HG02981 (cell line): ENCODE results near the gene COPG2.

ENCODE experiments used
- ATAC-seq: cut with Tn5 transposase; IDR thresholded peaks from one replicate; pipeline ENCODE4 v1.9.1; 2021; ENCODE audit warnings: mild to moderate bottlenecking, moderate library complexity; ENCODE audit not compliant: unreplicated experiment

The COPG2 gene

DNA sequence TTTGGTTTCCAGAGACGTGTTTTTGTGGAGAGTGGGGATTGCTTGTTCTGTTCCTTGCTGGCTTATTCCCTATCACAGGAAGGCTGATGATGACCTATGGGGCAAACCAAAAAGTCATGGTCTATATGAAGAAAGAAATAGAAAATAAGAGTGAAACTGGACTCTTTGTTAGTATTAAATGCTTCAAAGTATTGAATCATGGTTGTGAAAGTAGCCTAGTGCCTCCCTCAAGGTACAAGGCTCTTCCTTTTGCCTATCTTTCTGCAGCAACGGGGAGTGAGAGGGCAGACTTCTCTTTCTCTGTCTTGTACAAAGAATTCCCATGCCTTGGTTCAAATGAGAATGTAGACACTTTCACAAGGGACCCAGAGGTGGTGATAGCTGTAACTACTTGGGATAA lies 167.6 kb downstream of the COPG2 start:
- ATAC-seq = no peak

DNA sequence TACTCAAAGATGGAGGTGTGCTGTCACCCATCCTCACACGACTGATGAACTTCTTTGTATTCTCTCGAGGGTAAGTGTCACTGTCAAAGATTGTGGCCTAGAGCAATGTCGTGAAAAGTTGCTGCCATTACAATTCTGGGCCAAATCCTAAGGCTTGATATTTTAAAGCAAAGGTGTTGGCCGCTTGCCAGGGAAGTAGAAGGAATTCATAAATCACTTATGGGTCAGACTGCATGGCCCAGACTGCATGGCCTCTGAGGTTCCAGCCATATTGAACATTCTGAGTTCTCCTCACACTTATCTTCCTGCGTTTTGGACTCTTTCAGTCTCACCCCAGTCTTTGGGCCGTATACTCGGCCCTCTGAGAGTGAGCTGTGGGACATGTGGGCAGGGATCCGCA lies 168.1 kb downstream of the COPG2 start:
- no peak for ATAC-seq

DNA sequence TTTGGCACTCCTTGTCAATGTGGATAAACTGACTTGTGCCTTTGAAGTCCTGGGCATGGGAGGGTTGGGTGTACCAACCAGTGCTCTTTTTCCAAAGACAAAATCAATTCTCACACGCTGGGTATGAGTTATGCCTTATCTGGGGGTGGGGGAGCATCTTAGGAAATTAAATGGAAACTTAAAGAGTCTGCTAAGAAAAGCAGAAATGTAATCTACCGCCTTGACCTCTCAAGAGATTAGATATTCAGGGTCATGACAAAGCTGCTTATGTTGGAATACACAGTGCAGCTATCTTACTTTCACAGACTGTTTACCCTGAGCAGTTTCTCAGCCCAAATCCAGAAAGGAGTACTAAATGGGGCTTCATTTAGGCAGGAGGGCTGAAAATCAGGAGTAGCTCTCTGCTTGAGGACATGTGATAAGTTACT lies 174.1 kb downstream of the COPG2 start:
- ATAC-seq = no peak

DNA sequence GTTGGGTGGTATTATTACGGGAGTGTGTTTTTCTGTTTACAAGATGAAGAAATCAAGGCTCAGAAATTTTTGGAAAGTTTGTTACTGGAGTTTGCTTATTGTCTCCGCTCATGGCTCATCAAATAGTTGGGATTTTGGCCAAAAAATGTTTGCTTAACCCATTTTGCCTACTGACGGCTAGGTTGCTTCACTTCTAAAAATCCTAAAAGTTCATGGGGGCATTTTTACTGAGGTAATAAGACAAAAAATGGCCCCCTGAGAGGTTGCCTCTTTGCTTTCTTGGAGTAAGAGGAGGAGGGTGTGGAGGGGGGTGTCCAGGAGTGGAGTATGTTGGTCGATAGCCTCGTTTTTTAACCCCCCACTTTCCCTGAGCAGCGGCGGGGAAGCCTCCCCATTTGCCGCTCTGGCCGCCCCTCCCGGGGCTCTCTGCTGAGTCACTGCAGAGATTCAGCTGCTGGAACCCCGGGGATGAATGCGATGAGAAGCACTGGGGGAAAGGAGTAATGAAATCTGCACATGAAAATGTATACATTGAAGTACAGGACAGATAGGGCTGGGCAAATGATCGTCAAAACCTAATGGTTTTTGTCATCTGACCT lies 175.2 kb downstream of the COPG2 start:
- no peak for ATAC-seq

- no peak for ATAC-seq
These were observed 175.8 kb downstream of the COPG2 start for GRCh38 chr7:130492523-130493274.

DNA sequence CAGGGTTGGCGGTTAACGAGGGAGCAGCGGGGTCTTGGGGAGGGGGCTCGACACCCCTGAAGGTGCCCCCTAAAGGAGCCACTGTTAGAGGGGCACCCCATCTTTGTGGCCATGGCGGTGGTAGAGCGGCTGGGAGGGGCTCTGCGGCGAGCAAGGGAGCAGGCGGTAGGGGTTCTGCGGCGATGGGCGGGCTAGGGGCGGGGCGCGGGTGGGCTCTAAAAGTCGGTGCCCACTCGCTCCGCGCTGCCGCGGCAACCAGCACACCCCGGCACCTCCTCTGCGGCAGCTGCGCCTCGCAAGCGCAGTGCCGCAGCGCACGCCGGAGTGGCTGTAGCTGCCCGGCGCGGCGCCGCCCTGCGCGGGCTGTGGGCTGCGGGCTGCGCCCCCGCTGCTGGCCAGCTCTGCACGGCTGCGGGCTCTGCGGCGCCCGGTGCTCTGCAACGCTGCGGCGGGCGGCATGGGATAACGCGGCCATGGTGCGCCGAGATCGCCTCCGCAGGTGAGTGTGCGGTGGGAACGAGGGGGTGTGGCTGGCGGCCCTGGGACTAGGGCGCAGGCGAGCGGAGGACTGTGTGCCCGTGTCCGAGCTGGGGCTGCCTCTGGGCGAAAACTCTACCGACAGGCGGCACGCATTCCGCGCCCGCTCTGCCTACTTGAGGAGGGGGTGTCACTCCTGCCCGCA lies 176.6 kb downstream of the COPG2 start, which contains the start of gene MEST:
MEST (plus strand) TSS at position 245 of the 682 bp plus-strand sequence; CDS start at position 474, 229 bp downstream.
- no peak for ATAC-seq

DNA sequence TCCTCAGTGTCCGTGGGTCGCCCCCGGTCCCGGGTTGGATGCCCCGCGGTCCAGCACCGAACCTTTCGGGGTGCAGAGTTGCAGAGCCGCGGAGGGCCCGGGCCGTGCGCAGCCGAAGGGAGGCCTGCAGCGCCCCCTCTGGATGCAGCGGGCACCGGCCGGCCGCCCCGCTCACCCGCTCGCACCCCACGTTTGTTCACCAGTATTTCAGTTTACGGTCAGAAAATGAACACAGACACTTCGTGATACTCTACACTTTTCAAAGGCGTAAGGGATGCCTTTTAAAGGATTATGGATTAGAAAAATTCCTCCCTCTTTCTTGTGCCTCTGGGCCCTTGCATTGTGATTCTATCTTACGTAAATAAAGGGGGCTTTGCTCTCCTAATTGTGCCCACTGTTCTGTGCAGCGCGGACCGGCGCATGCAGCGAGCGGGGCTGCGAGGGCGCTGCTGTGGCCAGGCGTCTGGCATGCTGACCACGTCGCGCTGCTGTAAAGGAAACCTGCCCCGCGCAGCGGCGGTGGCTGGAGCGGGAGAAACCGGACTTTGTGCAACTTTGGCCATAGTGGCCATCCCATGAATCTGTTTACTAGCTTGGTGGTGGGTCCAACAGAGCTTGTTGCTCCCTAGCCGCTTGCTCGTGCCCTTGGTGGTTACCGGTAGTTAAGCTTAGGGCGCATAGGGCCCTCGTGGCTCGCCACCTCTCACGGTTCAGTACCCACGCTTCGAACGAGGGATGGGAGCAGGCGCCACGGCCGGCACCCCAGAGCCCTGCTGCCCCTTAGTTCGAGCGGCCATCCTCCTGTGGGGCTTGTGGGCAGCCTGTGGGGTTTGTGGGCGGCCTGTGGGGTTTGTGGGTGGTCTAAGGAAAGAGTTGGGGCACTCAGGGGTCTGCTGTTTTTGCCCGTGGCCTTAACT lies 177.4 kb downstream of the COPG2 start:
- ATAC-seq = no peak

GRCh38 chr7:130490311-130490791 lies 178.2 kb downstream of the COPG2 start:
- no peak for ATAC-seq

DNA sequence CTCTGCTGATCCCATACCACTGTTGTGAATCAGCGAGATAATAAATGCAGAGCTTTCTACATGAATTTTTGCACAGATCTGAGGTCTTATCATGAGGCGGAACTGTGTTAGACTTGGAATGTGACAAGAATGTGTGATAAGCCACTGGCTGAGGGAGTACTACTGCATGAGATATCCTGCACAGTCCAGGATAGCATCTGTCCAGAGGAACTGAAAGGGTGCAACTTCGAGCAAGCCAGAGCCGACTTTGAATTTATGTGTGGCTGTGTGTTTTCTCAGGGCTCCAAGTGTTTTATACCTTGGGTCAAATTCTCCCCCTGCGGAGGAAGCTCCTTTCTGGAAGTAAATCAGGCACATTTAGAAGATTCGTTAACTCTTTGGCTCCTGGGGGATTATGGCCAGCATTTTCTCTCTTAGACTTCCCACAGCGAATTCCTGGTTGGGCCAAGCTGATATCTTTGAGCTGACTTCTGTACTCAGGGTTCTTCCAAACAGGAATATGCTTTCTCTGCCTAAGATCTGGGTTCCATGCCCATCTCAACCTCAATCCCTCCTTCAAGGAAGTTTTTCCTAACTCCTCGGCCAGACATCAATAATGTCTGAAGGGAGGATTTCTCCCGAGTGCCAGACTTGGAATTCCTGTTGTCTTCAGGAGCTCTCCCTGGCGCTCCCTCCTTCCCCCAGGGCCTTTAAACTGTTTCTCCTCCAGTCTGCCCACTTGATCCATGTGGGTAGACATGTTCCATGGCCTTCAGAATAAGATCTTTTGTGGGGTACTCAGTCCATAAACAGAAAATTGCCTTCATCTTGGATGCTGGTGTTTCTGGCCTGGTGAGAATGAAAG lies 179.2 kb downstream of the COPG2 start:
- ATAC-seq = no peak

- no peak for ATAC-seq
These were observed 180.0 kb downstream of the COPG2 start for GRCh38 chr7:130488392-130489139.

- ATAC-seq = no peak
These were observed 181.6 kb downstream of the COPG2 start for GRCh38 chr7:130486954-130487436.

DNA sequence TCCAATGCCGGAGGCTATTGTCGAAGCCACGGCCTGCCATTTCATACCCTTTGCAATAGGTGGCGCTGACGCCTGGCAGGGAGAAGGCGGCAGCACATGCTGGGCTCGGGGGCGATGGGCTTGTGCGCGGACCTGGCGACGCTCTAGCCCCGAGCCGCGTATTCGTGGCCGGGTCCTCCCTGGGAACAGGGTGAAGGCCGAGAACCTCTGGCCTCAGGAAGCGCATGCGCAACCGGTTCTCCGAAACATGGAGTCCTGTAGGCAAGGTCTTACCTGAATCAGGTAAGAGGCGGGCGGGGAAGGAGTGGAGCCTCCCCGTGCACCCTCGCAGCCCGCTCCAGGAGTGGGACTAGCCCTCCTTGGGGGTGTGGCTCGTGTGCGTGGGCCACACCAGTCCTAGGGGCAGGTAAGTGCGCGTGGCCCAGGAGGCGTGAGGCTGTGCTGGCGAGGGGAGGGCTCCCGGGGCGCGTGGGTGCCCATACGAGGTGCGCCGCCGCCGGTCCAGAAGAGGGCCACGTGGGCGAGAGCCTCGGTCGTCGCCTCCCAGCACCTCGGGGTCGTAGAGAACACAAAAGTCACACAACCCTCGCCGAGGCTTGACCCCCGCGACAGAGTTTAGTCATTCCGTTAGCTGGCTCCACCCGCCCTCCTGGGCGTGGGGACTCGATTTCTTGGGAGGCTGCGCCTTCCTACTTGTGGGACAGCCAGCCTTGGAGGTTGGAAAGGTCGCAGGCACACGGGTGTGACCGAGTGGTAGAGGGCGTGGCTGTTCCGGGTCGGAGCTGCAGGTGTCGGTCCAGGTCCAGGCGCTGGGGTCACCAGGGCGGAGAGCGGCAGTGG lies 182.2 kb downstream of the COPG2 start:
- peak; percentile 47 for ATAC-seq

DNA sequence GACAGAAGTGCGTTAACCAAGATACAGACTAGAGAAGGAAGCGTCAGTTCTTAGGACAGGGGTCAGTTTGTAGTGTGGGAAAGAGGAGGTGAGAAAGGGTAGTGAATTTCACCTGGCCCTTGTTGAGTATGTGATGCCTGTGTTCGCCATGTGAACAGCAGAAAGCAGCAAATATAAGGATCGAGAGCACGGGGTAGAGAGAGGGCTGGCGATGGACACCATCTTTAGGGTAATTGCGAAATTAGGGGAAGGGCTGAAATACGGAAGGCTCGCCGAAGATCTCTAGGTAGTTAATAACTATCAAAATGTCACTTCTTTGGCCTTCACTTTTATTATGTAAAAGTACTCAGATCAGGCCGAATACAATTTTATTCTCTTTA lies 182.8 kb downstream of the COPG2 start:
- no peak for ATAC-seq

- ATAC-seq = no peak
These were observed 185.5 kb downstream of the COPG2 start for GRCh38 chr7:130483031-130483430.

DNA sequence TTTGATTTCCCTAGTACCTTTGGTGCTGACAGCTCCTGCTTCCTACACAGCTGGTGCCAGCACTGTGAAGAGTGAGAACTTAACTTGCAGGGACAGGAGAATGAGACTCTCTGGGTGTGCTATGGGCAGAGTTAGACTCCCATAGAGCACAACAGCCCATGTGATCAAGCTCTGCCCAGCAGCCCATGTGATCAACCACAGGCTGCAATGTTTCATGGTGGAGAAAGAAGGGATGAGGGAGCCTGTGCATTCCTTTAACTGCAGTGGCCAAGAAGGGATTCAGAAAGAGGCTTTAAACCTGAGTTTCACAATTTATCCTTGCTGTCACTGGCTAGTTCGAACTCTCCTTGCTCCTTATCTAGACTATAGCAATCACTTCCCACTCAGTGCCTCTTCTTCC lies 186.7 kb downstream of the COPG2 start:
- no peak for ATAC-seq

DNA sequence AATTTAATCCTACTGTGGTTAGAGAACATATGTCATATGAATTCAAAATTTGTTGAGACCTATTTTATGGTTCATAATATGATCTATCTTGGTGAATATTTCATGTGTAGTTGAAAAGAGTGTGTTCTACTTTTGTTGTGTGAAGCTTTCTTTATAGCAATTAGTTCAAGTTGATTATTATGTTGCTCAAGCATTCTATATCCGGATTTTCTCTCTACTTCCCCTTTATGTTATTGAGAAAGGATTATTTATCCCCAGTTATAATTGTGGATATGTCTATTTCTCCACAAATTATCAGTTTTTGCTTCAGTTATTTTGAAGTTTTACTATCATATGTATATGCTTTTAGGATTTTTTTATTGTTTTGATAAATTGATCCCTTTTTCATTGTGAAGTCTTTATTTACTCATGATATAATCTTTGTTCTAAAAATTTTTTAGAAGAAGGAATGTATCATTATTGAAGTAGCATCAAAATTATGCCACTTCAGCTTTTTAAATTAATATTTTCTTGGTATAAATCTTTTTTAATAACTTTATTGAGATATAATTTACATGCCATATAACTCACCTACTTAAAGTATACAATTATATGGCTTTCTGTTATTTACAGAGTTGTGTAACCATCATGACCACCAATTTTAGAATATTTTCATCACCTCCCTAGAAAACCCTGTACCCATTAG lies 188.7 kb downstream of the COPG2 start:
- ATAC-seq = no peak

DNA sequence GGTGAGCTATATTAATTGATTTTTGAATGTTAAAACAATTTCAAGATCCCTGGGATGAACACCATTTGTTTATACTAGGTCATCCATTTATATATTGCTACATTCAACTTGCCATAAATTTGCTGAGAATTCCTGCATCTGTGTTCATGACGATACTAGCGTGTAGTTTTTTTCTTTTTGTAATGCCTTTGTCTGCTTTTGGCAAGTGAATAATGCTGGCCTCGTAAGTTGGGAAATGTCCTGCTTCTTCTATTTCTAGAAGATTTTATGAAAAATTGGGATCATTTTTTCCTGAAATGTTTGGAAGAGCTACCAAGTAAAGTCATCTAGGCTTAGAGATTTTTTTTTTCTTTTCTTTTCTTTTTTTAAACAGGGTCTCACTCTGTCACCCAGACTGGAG lies 189.6 kb downstream of the COPG2 start:
- ATAC-seq = no peak
